Muscle of leg (tissue), 11 donors: ENCODE results near the gene GAS7. TPM values are rescaled to one million over a fixed set of nuclear protein-coding genes. Genes with fewer than 3 reads are reported as not detected.

Experiments used
- DNase-seq: peaks from one replicate; pipeline ENCODE4 v3.0.0; 2013
- H3K27ac ChIP-seq: one replicate; pipeline ENCODE4 v1.5.1; 2013; ENCODE audit warnings: mild to moderate bottlenecking, low read length, control low read depth
- H3K27me3 ChIP-seq: one replicate; pipeline ENCODE4 v1.6.1; 2013; ENCODE audit warnings: low read length; ENCODE audit not compliant: control insufficient read depth, insufficient read depth
- H3K36me3 ChIP-seq: one replicate; pipeline ENCODE4 v1.6.1; 2013; ENCODE audit warnings: low read length; ENCODE audit not compliant: control insufficient read depth, insufficient read depth
- H3K4me1 ChIP-seq: one replicate; pipeline ENCODE4 v1.6.1; 2013; ENCODE audit warnings: low read length; ENCODE audit not compliant: control insufficient read depth, insufficient read depth
- H3K4me3 ChIP-seq: one replicate; pipeline ENCODE4 v1.5.1; 2013; ENCODE audit warnings: low read length, control low read depth
- H3K9me3 ChIP-seq: replicated peaks from 2 replicates; pipeline ENCODE4 v1.6.1; 2013; ENCODE audit warnings: low read depth, low read length; ENCODE audit not compliant: control insufficient read depth
- WGBS: methylation state at CpG from one replicate; pipeline ENCODE4 v1.1.5; 2013; ENCODE audit warnings: missing lambda C conversion rate; ENCODE audit not compliant: insufficient coverage; 5-methylcytosine and 5-hydroxymethylcytosine counted together
- polyA plus RNA-seq, 8 donors: library from polyadenylated mRNA; unstranded; fragments of 120-200 nt; gene quantifications; one replicate each; pipeline versions ENCODE4 v1.2.1 to v1.2.3, GENCODE V29; 2013; ENCODE audit warnings: inconsistent platforms in 1 of 8, low replicate concordance in 1 of 8; ENCODE audit not compliant: insufficient read length in 8 of 8, insufficient read depth in 1 of 8
- total RNA-seq: library from RNA; stranded (reverse); fragments of 120-200 nt; gene quantifications from one replicate; pipeline ENCODE4 v1.2.4, GENCODE V29; 2013

The GAS7 gene
- total and polyA plus RNA-seq, 9 donors, result 33.3 to 68.9 (median 45.9) TPM

GRCh38 chr17:9994761-9995160 lies 203.6 kb downstream of the GAS7 start:
- WGBS, result 60% methylated on average over 3 of the region's 4 CpGs
- DNase-seq, result no peak
- no peak overlapping the region for H3K4me3 ChIP-seq

GRCh38 chr17:9991796-9992195 lies 206.6 kb downstream of the GAS7 start:
- Histone ChIP-seq H3K36me3 (no peaks in the 10 kb centered on the region), H3K9me3 (no peaks in the 10 kb centered on the region), H3K27me3 (no peaks in the 10 kb centered on the region), H3K4me3 (no peak overlapping the region), H3K27ac (no peak overlapping the region), H3K4me1 (peaks cover 11% of the 10 kb centered on the region)
- DNase-seq, result no peak
- whole genome bisulfite sequencing, result 90% methylated on average over 5 of the region's 7 CpGs

More at GRCh38 chr17:9994761-9995160, 203.6 kb downstream of the GAS7 start:
- no peaks in the 10 kb centered on the region for H3K9me3 ChIP-seq
- no peaks in the 10 kb centered on the region for H3K36me3 ChIP-seq
- H3K27me3 ChIP-seq, result no peaks in the 10 kb centered on the region
- H3K4me1 ChIP-seq, result peaks cover 3% of the 10 kb centered on the region
- H3K27ac ChIP-seq, result no peak overlapping the region

GRCh38 chr17:9991351-9991750 lies 207.1 kb downstream of the GAS7 start:
- peaks cover 15% of the 10 kb centered on the region for H3K4me1 ChIP-seq
- no peaks in the 10 kb centered on the region for H3K9me3 ChIP-seq
- WGBS, result 40% methylated on average over 1 of the region's 7 CpGs
- H3K36me3 ChIP-seq, result no peaks in the 10 kb centered on the region
- no peak overlapping the region for H3K27ac ChIP-seq
- no peaks in the 10 kb centered on the region for H3K27me3 ChIP-seq
- no peak for DNase-seq
- H3K4me3 ChIP-seq, result no peak overlapping the region

GRCh38 chr17:9987779-9988585 lies 210.4 kb downstream of the GAS7 start:
- WGBS, result 42% methylated on average over 6 of the region's 7 CpGs
- no peaks in the 10 kb centered on the region for H3K27me3 ChIP-seq
- peaks cover 17% of the 10 kb centered on the region for H3K4me1 ChIP-seq
- H3K4me3 ChIP-seq, result no peak overlapping the region
- H3K27ac ChIP-seq, result no peak overlapping the region
- no peaks in the 10 kb centered on the region for H3K36me3 ChIP-seq
- peak; percentile 59 for DNase-seq
- H3K9me3 ChIP-seq, result no peaks in the 10 kb centered on the region

- H3K27me3 ChIP-seq, result no peaks in the 10 kb centered on the region
- no peaks in the 10 kb centered on the region for H3K9me3 ChIP-seq
- peak overlapping the region; percentile 65 for H3K27ac ChIP-seq
- no peaks in the 10 kb centered on the region for H3K36me3 ChIP-seq
- 57% methylated on average over 3 of the region's 9 CpGs for WGBS
- DNase-seq, result peak; percentile 55
- H3K4me1 ChIP-seq, result peaks cover 17% of the 10 kb centered on the region
- no peak overlapping the region for H3K4me3 ChIP-seq
These were observed 211.5 kb downstream of the GAS7 start for GRCh38 chr17:9986754-9987382.

GRCh38 chr17:9985646-9986045 lies 212.8 kb downstream of the GAS7 start:
- no peak for DNase-seq
- Histone ChIP-seq H3K9me3 (no peaks in the 10 kb centered on the region), H3K4me1 (peaks cover 17% of the 10 kb centered on the region), H3K27me3 (peaks cover 2% of the 10 kb centered on the region), H3K36me3 (peaks cover 5% of the 10 kb centered on the region), H3K4me3 (no peak overlapping the region), H3K27ac (no peak overlapping the region)
- WGBS, result 72% methylated on average over 6 of the region's 8 CpGs

GRCh38 chr17:9984768-9985167 lies 213.6 kb downstream of the GAS7 start:
- no peaks in the 10 kb centered on the region for H3K9me3 ChIP-seq
- DNase-seq, result no peak
- H3K27me3 ChIP-seq, result peaks cover 2% of the 10 kb centered on the region
- H3K36me3 ChIP-seq, result peaks cover 8% of the 10 kb centered on the region
- H3K27ac ChIP-seq, result no peak overlapping the region
- 90% methylated on average over 9 of the region's 9 CpGs for WGBS
- peaks cover 17% of the 10 kb centered on the region for H3K4me1 ChIP-seq
- H3K4me3 ChIP-seq, result no peak overlapping the region

GRCh38 chr17:9982159-9982558 lies 216.2 kb downstream of the GAS7 start:
- no peak overlapping the region for H3K27ac ChIP-seq

GRCh38 chr17:9981344-9981915 lies 217.0 kb downstream of the GAS7 start:
- H3K27me3 ChIP-seq, result peaks cover 2% of the 10 kb centered on the region
- no peaks in the 10 kb centered on the region for H3K9me3 ChIP-seq
- H3K4me1 ChIP-seq, result peaks cover 3% of the 10 kb centered on the region
- no peak overlapping the region for H3K4me3 ChIP-seq
- 89% methylated on average over 3 of the region's 4 CpGs for WGBS
- DNase-seq, result no peak
- H3K36me3 ChIP-seq, result peaks cover 8% of the 10 kb centered on the region
- no peak overlapping the region for H3K27ac ChIP-seq

More at GRCh38 chr17:9982159-9982558, 216.2 kb downstream of the GAS7 start:
- Histone ChIP-seq H3K9me3 (no peaks in the 10 kb centered on the region), H3K4me1 (peaks cover 10% of the 10 kb centered on the region), H3K36me3 (peaks cover 8% of the 10 kb centered on the region), H3K27me3 (peaks cover 2% of the 10 kb centered on the region), H3K4me3 (no peak overlapping the region)
- DNase-seq, result no peak
- WGBS, result 61% methylated on average over 3 of the region's 3 CpGs

- Histone ChIP-seq H3K9me3 (no peaks in the 10 kb centered on the region), H3K4me3 (no peak overlapping the region), H3K27me3 (peaks cover 2% of the 10 kb centered on the region), H3K36me3 (peaks cover 8% of the 10 kb centered on the region), H3K4me1 (peaks cover 3% of the 10 kb centered on the region), H3K27ac (no peak overlapping the region)
- DNase-seq, result no peak
- WGBS, result 74% methylated on average over 11 of the region's 13 CpGs
These were observed 218.9 kb downstream of the GAS7 start for GRCh38 chr17:9979463-9979995.
